ENCODE results near the gene CTBP2. TPM values are rescaled to one million over a fixed set of nuclear protein-coding genes. Genes with fewer than 3 reads are reported as not detected.

Gene CTBP2
- total and polyA plus RNA-seq, 11 donors, result 10.1 to 45.5 (median 29.1) TPM

- DNase-seq (no peak), ATAC-seq (peak in 1 of 4 donors; percentile 49)
- peaks cover 0 to 57% (median 23%) of the 10 kb centered on the region in 9 donors for H3K36me3 ChIP-seq
- intact Hi-C loops (cut with DNase I), result loop anchor here in 1 of 10 donors (10.0 kb wide), 1 partner anchor 829 kb away; no protein-coding TSS in a partner anchor
- 72 to 88% (median 85%) methylated on average over 5 of the region's 5 CpGs for WGBS, 4 donors
- no peaks in the 10 kb centered on the region for H3K27me3 ChIP-seq
- H3K27ac ChIP-seq, result no peak overlapping the region
- peaks cover 0 to 23% (median 13%) of the 10 kb centered on the region in 12 donors for H3K4me1 ChIP-seq
- no peak overlapping the region for H3K4me3 ChIP-seq
- TF ChIP-seq CTCF (IDR thresholded peaks at IDR 0.05) (no peak), POLR2A (IDR thresholded peaks at IDR 0.05) (no peak)
- no peaks in the 10 kb centered on the region for H3K9me3 ChIP-seq
Observed at GRCh38 chr10:124975977-124976514, 184.3 kb downstream of the CTBP2 start.

- intact Hi-C loops (cut with DNase I), result loop anchor here in 2 of 10 donors (5.0 to 10.0 kb wide), 2 partner anchors 57 to 831 kb away; no protein-coding TSS in a partner anchor
Observed at GRCh38 chr10:124974131-124974530, 186.2 kb downstream of the CTBP2 start.

GRCh38 chr10:124972637-124973036 is 187.7 kb downstream of the CTBP2 start:
- ATAC-seq, result no peak
- peaks cover 0 to 39% (median 24%) of the 10 kb centered on the region in 12 donors for H3K4me1 ChIP-seq
- no peaks in the 10 kb centered on the region for H3K27me3 ChIP-seq
- WGBS, 4 donors, result 86 to 91% (median 89%) methylated on average over 7 of the region's 7 CpGs
- H3K27ac ChIP-seq, result no peak overlapping the region
- peaks cover 0 to 59% (median 31%) of the 10 kb centered on the region in 9 donors for H3K36me3 ChIP-seq
- no peak for TF ChIP-seq POLR2A (IDR thresholded peaks at IDR 0.05)
- TF ChIP-seq CTCF (IDR thresholded peaks at IDR 0.05), result no peak
- no peaks in the 10 kb centered on the region for H3K9me3 ChIP-seq
- no peak for DNase-seq
- intact Hi-C loops (cut with DNase I), result loop anchor here in 2 of 10 donors (5.0 to 10.0 kb wide), 2 partner anchors 55 to 832 kb away; no protein-coding TSS in a partner anchor
- H3K4me3 ChIP-seq, result no peak overlapping the region

More at GRCh38 chr10:124974131-124974530, 186.2 kb downstream of the CTBP2 start:
- TF ChIP-seq CTCF (IDR thresholded peaks at IDR 0.05) (no peak), POLR2A (IDR thresholded peaks at IDR 0.05) (no peak)
- WGBS, 4 donors, result 68 to 82% (median 79%) methylated on average over 5 of the region's 5 CpGs
- peaks cover 0 to 36% (median 26%) of the 10 kb centered on the region in 12 donors for H3K4me1 ChIP-seq
- no peaks in the 10 kb centered on the region for H3K27me3 ChIP-seq
- DNase-seq (no peak), ATAC-seq (no peak)
- H3K36me3 ChIP-seq, result peaks cover 0 to 52% (median 22%) of the 10 kb centered on the region in 9 donors
- H3K27ac ChIP-seq, result no peak overlapping the region
- no peak overlapping the region for H3K4me3 ChIP-seq
- H3K9me3 ChIP-seq, result no peaks in the 10 kb centered on the region

GRCh38 chr10:124971276-124971675 is 189.1 kb downstream of the CTBP2 start:
- DNase-seq (no peak), ATAC-seq (peak; percentile 39 to 67 (median 53))
- Histone ChIP-seq H3K4me3 (no peak overlapping the region), H3K9me3 (no peaks in the 10 kb centered on the region), H3K27ac (peak overlapping the region in 11 of 12 donors; percentile 4 to 58 (median 30)), H3K27me3 (no peaks in the 10 kb centered on the region), H3K36me3 (peaks cover 0 to 72% (median 45%) of the 10 kb centered on the region in 9 donors), H3K4me1 (peaks cover 0 to 39% (median 22%) of the 10 kb centered on the region in 12 donors)
- intact Hi-C loops (cut with DNase I), result loop anchor here in 2 of 10 donors (5.0 to 10.0 kb wide), 2 partner anchors 54 to 834 kb away; no protein-coding TSS in a partner anchor
- TF ChIP-seq POLR2A (IDR thresholded peaks at IDR 0.05), result no peak
- no peak for TF ChIP-seq CTCF (IDR thresholded peaks at IDR 0.05)
- WGBS, 4 donors, result 9 to 19% (median 15%) methylated on average over 2 of the region's 2 CpGs
